GM19351 (cell line): ENCODE measurements around the gene GABRP.
"Not testable (repeated sequence)": the region's sequence is repeated elsewhere in the genome, so short reads cannot be mapped to it uniquely, and the experiment has no call there.

Experiments
- ATAC-seq: cut with Tn5 transposase; IDR thresholded peaks from one replicate; pipeline ENCODE4 v1.9.1; 2021; ENCODE audit warnings: mild to moderate bottlenecking, moderate library complexity; ENCODE audit not compliant: unreplicated experiment

GABRP gene

GRCh38 chr5:170755679-170756456 lies 27.7 kb upstream of the GABRP start:
- no peak for ATAC-seq

DNA sequence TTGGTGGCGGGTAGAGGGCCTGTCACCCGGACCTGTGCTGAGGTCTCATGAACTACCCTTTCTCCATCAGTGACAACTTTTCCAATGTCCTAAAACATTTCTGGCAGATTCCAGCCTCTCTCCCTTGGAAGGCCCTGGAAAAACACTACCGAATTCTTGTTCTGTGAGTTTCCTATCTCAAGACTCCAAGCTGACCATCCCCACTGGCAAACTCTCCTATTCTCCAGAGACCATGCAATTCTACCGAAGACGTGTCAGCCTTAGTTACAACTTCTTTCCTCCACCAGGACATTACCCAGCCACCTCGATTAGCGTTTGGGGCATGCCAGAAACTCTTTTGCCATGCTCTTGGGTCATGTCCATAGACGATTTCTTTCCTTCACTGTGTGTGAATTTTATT lies 26.8 kb upstream of the GABRP start:
- ATAC-seq, result no peak

- no peak for ATAC-seq
Observed at GRCh38 chr5:170757182-170757601, 26.3 kb upstream of the GABRP start.

GRCh38 chr5:170757669-170758068 lies 25.9 kb upstream of the GABRP start:
- ATAC-seq, result no peak

GRCh38 chr5:170758481-170758880 lies 25.0 kb upstream of the GABRP start:
- ATAC-seq, result no peak

- no peak for ATAC-seq
Observed at GRCh38 chr5:170760113-170760512, 23.4 kb upstream of the GABRP start.

DNA sequence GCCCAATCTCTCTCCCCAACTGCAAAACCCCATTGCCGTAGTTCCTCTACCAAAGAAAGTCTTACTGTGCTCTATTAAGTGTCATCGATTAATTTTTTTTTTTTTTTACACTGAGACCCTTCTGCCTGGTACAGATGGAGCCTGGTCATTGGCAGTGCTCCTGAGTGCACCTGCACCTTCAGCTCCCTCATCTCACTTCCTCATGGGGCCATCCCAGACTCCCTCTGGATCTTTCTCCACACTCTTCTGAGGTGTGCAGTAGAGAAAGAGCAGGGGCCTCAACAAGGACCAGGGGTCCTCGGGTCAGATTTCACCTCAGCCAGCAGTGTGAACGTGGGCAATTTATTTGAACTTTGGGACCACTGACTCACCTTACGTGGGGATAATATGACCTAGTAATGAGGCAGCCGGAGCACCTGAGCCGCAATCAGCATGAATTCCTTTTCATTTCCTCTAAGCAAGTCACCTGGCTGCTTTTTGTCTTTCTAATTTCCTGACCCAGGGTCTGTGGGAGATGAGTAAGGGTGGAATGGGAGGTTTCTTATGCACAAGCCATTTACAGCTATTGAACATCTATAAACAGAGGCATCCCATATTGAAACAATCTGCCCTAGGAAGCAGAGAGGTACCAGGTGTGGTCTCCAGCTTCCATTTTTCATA lies 22.3 kb upstream of the GABRP start:
- ATAC-seq, result no peak

GRCh38 chr5:170761708-170762066 lies 21.8 kb upstream of the GABRP start:
- ATAC-seq, result no peak

GRCh38 chr5:170762298-170762697 lies 21.2 kb upstream of the GABRP start:
- ATAC-seq, result not testable (repeated sequence)

DNA sequence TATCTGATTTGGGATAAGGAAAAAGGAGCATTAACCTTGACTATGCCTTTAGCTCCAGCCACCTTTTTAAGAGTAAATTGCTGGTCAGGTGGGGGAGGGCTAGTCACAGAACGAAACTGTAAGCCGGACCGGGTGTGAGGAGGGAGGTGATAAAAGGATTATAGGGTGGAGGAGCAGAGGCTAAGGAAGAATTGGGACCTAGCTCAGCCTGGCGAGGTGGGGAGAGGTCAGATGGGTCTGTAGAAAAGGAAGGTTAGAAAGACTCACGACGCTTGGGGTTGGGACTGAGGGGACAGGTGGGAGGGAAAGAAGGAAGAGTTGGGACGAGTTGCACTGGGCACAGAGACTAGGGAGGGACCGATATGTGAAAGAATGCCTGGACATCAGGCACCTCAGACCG lies 17.7 kb upstream of the GABRP start:
- not testable (repeated sequence) for ATAC-seq

GRCh38 chr5:170769246-170769645 lies 14.3 kb upstream of the GABRP start:
- no peak for ATAC-seq

DNA sequence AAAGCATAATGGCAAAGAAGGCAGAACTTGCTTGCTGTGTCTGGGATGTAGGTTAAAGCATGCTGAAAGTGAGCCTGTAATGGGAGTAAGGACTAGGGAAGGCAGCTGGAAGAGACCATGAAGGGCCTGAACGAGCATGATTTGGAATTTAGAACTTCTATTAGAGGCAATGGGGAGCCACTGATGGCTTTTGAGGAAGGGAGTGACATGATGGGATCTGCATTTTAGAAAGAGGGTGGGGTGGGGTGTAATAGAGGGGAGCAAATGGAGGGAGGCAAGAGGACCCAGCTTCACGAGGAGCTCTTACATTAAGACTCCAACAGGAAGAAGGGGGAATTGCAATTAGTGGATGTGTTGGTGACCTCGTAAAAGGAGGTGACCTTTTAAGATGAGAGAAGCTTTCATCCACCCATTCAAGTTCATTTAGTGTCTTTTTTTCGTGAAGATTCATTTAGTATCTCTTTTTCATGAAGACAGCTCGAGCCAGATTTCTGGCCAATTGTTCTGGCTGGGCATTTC lies 13.6 kb upstream of the GABRP start:
- ATAC-seq, result no peak

GRCh38 chr5:170771496-170771895 lies 12.0 kb upstream of the GABRP start:
- no peak for ATAC-seq

DNA sequence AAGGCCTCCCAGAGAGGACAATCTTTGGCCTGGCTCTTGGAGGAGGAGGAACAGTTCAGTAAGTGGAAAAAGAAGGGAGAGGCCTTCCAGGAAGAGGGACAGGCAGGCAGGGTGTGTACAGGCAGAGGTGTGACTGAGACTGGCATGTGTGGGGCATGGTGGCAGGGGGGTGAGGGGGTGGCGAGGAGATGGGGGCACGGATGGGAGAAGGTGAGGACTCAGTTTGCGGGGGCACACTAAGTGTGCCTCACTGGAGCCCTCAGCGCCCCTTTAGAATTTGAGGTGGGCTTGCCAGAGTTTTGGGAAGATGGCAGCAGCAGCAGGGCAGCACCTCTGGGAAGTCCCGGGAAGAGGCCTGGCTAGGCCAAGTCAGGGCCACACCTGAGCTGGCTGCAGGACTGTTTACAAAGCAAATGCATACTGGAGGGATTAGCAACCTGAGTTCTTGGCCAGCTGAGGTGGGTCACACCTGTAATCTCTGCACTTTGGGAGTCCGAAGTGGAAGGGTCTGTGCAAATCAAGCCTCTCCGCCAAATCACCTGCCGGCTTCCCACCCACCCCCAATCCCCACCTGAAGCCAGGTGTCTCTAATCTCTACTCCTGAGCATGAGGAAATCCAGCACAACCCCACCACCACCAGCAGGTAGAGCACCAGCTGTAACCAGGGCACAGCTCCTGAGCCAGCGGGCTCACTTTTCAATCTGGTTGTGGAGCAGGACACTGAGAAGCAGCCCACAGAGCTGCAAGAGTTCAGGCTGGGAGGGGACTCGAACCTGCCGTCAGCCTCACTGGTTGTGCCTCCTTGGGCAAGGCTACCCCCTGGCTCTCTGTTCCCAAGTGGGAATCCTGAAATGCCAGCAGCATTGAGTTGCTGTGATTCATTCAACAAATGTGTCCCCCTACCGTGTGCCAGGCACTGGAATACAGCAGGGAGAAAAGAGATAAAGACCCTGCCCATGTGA lies 10.2 kb upstream of the GABRP start:
- no peak for ATAC-seq

GRCh38 chr5:170774831-170775230 lies 8.7 kb upstream of the GABRP start:
- ATAC-seq, result no peak

GRCh38 chr5:170781946-170782345 lies 1.6 kb upstream of the GABRP start:
- no peak for ATAC-seq

- no peak for ATAC-seq
Observed at GRCh38 chr5:170782438-170782837, 1.1 kb upstream of the GABRP start.

GRCh38 chr5:170785416-170785815 lies 1.9 kb downstream of the GABRP start:
- ATAC-seq, result no peak

- no peak for ATAC-seq
Observed at GRCh38 chr5:170787216-170787615, 3.7 kb downstream of the GABRP start.

DNA sequence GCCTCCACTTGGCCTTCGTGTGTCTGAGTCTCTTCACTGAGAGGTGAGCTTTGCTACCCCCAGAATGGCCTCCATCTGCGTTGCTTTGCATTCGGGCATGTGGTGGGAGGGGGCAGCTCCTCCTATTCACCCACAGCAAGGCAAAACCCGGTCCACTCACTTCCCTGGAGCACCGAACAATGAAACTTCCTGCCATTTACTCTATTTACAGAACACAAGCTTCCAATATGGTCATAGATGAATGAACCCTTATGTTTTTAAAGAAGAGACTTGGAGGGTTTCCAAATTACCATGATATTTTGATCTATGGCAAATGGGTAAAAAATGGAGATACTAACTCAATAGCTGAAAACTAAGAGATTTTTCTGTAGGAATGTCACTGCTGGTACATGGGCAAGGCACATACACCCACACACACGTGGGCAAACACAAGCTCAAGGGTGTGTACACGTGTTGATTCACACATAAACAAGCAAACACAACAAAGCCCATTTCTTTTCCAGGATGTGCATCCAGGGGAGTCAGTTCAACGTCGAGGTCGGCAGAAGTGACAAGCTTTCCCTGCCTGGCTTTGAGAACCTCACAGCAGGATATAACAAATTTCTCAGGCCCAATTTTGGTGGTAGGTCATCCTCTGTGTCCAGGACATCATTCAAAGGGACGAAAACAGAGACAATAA lies 5.2 kb downstream of the GABRP start:
- no peak for ATAC-seq
